ENCODE measurements around the gene C16orf95.

DNA sequence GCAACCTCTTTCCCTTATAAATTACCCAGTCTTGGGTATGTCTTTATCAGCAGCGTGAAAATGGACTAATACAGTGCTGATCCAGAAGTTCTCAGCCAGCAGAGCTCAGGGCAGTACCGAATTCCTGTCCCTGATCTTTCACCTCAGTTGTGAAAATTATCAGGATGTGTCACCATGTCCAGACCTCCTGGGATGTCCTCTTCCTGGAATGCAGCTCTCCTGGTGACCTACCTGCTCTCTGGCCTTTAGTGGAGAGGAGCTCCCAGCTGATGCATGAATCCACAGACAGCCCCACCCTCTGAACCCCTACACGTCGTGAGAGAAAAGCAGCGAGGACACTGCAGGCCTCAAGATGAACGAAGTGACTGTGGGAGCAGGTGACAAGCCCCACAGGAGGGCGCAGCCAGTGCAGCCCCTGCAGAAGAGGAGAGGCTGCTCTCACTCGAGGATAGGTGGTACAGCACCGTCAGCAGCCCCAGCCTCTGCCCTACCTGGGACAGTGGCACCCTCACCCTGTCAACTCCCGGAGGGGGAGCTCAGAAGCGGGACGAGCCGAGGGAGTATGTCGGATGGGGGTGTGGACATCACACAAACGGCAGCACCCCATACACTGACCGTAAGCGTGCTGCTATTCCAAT lies 22.0 kb upstream of the C16orf95 start:
- TF ChIP-seq POLR2AphosphoS5 (IDR thresholded peaks at IDR 0.05) (no peak), EP300 (IDR thresholded peaks at IDR 0.05) (no peak), POLR2A (IDR thresholded peaks at IDR 0.05) (no peak)
- TF ChIP-seq, protein P1, sequence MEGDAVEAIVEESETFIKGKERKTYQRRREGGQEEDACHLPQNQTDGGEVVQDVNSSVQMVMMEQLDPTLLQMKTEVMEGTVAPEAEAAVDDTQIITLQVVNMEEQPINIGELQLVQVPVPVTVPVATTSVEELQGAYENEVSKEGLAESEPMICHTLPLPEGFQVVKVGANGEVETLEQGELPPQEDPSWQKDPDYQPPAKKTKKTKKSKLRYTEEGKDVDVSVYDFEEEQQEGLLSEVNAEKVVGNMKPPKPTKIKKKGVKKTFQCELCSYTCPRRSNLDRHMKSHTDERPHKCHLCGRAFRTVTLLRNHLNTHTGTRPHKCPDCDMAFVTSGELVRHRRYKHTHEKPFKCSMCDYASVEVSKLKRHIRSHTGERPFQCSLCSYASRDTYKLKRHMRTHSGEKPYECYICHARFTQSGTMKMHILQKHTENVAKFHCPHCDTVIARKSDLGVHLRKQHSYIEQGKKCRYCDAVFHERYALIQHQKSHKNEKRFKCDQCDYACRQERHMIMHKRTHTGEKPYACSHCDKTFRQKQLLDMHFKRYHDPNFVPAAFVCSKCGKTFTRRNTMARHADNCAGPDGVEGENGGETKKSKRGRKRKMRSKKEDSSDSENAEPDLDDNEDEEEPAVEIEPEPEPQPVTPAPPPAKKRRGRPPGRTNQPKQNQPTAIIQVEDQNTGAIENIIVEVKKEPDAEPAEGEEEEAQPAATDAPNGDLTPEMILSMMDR (IDR thresholded peaks at IDR 0.05): no peak
